Coronary artery (tissue), 2 donors: ENCODE results near the gene ZDHHC12.
"Not testable (repeated sequence)": the region's sequence is repeated elsewhere in the genome, so short reads cannot be mapped to it uniquely, and the experiment has no call there.

Experiments
- DNase-seq: peaks from one replicate; pipeline ENCODE4 v3.0.0-alpha.2; 2017; ENCODE audit warnings: low spot score
- H3K27ac ChIP-seq, 2 donors: fragments of 200-600 bp; sonication (generic); one replicate each; pipeline ENCODE4 v1.5.1; 2016 to 2019
- H3K4me3 ChIP-seq: fragments of 200-600 bp; sonication (generic); 2 replicates; pipeline ENCODE4 v1.5.1; 2016; ENCODE audit warnings: mild to moderate bottlenecking, moderate library complexity
- TF ChIP-seq, protein P1 (sequence below): fragments of 200-600 bp; sonication (generic); IDR thresholded peaks from one replicate; pipeline ENCODE4 v1.5.1; 2019; ENCODE audit warnings: antibody characterized with exemption

The ZDHHC12 gene

DNA sequence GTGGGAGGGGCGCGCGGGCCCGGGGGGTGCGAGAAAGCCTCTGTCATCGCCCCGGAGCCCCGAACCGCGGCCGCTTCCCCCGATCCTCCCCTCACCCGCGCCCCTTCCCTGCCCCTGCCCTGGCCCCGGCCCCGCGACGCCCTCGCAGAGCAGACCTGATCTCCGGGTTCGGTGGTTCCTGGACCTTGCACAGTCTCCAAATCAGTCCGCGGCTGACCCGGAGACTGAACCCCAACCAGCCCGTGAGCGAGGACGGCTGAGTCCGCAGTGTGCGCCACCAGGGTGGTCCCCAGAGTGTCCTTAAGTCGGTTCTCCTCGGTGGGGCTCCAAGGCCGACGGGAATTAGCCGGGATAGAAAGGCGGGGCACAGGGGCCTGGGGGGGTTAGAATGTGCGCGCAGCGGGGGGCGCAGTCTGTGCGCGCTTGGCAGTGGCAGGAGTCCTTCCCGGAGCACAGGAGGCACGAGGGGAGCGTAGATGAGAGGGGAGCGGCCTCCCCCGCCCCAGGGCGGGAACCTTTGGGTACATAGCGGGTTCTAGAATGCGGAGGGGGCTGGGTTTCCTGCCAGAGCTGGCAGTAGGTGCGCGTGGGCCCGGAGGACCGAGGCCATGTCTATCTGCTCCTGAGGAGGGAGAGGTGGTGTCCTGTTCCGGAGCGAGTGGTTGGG, 20.8 kb downstream of the ZDHHC12 start:
- Histone ChIP-seq H3K27ac (peak overlapping the region; percentile 25 to 79), H3K4me3 (peak overlapping the region; percentile 91)
- DNase-seq: no peak
- TF ChIP-seq, protein P1, sequence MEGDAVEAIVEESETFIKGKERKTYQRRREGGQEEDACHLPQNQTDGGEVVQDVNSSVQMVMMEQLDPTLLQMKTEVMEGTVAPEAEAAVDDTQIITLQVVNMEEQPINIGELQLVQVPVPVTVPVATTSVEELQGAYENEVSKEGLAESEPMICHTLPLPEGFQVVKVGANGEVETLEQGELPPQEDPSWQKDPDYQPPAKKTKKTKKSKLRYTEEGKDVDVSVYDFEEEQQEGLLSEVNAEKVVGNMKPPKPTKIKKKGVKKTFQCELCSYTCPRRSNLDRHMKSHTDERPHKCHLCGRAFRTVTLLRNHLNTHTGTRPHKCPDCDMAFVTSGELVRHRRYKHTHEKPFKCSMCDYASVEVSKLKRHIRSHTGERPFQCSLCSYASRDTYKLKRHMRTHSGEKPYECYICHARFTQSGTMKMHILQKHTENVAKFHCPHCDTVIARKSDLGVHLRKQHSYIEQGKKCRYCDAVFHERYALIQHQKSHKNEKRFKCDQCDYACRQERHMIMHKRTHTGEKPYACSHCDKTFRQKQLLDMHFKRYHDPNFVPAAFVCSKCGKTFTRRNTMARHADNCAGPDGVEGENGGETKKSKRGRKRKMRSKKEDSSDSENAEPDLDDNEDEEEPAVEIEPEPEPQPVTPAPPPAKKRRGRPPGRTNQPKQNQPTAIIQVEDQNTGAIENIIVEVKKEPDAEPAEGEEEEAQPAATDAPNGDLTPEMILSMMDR: no peak

DNA sequence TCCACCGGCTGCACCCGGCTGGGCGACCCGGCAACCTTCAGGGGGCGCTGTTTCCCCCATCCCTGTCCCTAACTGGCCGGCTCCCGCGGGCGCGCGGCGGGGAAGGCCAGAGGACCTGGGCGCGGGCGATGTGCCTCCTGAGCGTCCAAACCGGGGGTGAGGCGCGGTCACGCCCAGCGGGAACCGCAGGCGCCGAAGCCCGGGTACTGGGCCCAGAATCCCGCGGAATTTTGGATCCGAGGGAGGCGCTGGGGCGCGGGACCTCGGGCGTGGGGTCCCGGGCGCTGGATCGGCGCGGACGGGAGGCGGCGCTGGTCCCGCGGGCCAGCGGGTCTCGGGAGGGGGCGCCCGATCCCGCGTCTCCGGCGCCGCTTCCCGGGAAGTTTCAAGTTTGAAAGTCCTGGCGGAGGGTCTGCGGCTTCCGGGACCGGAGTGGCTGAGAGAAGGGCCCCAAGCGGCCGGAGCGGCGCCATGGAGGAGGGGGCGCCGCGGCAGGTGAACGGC, 21.4 kb downstream of the ZDHHC12 start, which contains the start of gene PKN3:
PKN3 (plus strand) TSS at position 59 of the 504 bp plus-strand sequence; CDS start at position 472, 413 bp downstream.
- TF ChIP-seq, protein P1: peak; percentile 93
- DNase-seq: peak; percentile 92
- Histone ChIP-seq H3K4me3 (peak within 1 kb of the TSS; percentile 91), H3K27ac (peak within 1 kb of the TSS; percentile 25 to 79)

DNA sequence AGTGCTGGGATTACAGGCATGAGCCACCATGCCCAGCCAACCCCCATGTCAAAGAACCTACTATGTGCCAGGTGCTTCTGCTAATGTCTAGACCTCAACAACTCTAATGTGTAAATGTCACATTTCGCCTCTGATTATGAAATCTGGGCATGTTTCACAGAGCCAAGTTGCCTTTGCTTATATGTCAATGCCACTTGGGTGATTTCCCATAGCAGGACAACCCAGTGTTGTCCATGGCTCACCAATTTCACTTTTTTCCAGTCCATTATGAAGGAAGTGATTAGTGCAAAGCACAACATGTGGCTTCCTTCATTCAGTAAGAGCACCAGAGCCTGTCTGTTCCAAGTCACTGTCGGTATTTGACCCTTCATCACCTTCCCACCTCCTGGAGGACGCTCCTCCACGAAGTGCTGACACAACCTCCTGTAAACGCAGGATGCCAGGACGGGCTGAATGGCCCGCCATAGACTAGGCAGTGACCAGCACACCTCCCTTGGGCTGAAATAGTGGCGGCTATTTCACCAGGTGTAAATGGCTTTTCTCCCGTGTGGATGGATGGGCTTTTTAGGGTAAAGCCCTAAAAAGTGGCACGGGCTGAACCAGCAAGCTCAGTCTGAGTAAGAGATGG, 22.6 kb downstream of the ZDHHC12 start:
- Histone ChIP-seq H3K4me3 (no peak overlapping the region), H3K27ac (no peak overlapping the region)
- no peak for DNase-seq
- TF ChIP-seq, protein P1: no peak

DNA sequence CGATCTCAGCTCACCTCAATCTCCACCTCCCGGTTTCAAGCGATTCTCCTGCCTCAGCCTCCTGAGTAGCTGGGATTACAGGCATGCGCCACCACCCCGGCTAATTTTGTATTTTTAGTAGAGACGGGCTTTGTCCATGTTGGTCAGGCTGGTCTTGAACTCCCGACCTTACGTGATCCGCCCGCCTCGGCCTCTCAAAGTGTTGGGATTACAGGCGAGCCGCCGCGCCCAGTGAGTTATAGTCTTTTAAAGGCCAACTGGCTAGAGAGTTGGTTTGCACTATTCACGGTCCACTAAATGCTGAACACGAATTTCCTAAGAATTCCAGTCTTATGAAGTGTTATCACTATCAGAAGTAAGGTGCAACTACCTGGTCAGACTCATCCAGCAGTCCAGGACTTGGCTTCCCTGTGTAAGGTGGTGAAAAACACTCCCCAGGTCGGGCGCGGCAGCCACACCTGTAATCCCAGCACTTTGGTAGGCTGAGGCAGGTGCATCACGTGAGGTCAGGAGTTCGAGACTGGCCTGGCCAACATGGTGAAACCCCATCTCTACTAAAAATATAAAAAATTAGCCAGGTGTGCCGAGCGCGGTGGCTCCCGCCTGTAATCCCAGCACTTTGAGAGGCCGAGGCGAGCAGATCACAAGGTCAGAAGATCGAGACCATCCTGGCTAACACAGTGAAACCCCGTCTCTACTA, 24.7 kb downstream of the ZDHHC12 start:
- not testable (repeated sequence) for H3K27ac ChIP-seq, DNase-seq, H3K4me3 ChIP-seq

DNA sequence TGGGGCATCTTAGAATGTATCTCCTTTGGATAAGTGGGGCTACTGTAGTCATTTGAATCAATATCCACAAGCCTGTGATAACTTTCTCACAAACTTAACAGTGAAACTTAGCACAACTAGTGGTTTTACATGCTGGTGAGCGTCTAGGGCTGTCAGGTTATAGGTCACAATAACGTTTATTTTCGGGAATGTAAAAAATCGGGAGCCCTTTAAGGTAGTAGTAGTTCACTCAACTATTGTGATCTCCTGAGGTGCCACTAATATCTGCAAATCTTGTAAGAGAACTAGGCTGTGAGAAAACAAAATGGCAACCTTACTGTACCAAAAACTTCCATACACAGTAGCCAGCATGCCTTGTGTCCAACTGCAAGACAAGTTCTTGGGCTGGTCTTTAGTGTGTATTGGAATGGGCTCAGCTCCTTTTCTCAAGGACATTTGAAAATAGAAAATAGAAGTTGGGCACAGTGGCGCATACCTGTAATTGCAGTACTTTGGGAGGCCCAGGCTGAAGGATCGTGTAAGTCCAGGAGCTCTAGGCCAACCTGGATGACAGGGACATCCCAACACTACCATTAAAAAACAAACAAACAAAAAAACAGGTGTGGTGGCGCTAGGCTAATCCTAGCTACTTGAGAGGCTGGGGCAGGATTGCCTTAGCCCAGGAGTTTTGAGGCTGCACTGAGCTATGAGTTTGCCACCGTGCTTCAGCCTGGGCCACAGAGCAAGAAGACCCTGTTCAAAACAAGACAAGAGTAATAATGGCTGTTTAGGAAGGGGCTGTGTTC, 26.8 kb downstream of the ZDHHC12 start:
- DNase-seq: no peak
- TF ChIP-seq, protein P1: no peak
- H3K27ac ChIP-seq: no peak overlapping the region
- H3K4me3 ChIP-seq: no peak overlapping the region

DNA sequence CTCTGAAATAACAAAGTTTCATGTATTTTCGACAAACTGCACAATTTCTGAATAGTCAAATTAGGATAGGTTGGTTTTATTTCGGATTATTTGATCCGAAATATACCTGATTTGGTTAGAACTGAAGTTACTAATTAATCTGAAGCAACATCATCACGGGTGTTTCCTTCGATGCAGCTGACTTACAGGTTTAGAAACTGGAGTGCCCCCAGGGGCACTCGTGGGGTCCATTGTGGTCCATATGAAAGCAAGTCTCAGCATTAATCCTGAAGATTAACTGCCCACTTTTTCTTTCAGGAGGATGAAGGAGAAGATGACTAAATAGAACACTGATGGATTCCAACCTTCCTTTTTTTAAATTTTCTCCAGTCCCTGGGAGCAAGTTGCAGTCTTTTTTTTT, 29.6 kb downstream of the ZDHHC12 start:
- TF ChIP-seq, protein P1: no peak
- Histone ChIP-seq H3K4me3 (no peak overlapping the region), H3K27ac (no peak overlapping the region)
- no peak for DNase-seq

DNA sequence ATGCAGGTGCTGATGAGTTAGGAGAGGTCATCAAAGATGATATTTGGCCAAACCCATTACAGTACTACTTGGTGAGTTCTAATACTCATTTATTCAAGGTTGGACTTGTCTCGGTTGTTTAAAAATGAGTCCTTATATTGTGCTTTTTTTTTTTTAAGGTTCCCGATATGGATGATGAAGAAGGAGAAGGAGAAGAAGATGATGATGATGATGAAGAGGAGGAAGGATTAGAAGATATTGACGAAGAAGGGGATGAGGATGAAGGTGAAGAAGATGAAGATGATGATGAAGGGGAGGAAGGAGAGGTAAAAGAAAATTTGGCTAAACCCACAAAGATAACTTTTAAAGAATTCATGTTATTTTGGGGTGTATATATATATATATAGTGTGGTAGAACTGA, 30.2 kb downstream of the ZDHHC12 start:
- DNase-seq, H3K4me3 ChIP-seq: not testable (repeated sequence)

More for the DNA sequence above, 30.2 kb downstream of the ZDHHC12 start:
- H3K27ac ChIP-seq: not testable (repeated sequence)
